Measurements from ENCODE around the gene ARAP3.

GRCh38 chr5:141609044-141609443, 73.0 kb downstream of the ARAP3 start:
- no peak for TF ChIP-seq CTCF (IDR thresholded peaks at IDR 0.05)
- no peak for TF ChIP-seq POLR2AphosphoS5 (IDR thresholded peaks at IDR 0.05)
- TF ChIP-seq POLR2A (IDR thresholded peaks at IDR 0.05) = no peak
